A673 (cell line): ENCODE measurements around the gene TTC19.

Experiments
- EZH2 ChIP-seq: fragments of 200-600 bp; sonication (generic); IDR thresholded peaks from 2 replicates; pipeline ENCODE4 v1.6.1; 2017; ENCODE audit warnings: borderline replicate concordance, low read depth, mild to moderate bottlenecking, mixed read lengths, antibody characterized with exemption, low read length; ENCODE audit not compliant: poor library complexity, severe bottlenecking
- TF ChIP-seq, protein P1 (sequence below): fragments of 300-800, 200-600 bp; sonication (generic); conservative IDR thresholded peaks from 2 replicates; pipeline ENCODE4 v1.5.1; 2017; ENCODE audit warnings: low read depth, mild to moderate bottlenecking, antibody characterized with exemption, low read length, moderate library complexity, mixed read lengths

DNA sequence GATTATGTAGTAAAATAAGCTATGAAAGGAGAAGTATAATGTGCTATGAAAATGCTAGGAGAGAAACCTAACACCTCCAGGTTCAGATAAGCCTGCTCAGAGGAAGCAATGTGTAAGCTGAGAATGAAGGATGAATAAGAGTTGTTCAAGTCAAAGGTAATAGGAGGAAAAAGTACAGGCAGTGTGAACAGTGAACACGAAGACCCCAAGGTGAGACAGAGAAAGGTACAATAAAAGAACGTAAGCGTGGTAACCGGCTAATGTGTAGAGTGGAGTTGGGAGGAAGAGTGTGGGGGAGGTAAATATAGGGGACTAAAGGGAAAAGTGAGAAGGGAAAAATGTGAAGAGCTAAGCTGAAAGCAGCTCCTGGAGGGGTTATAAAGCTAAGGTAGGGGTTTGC, 74.2 kb downstream of the TTC19 start:
- TF ChIP-seq, protein P1, sequence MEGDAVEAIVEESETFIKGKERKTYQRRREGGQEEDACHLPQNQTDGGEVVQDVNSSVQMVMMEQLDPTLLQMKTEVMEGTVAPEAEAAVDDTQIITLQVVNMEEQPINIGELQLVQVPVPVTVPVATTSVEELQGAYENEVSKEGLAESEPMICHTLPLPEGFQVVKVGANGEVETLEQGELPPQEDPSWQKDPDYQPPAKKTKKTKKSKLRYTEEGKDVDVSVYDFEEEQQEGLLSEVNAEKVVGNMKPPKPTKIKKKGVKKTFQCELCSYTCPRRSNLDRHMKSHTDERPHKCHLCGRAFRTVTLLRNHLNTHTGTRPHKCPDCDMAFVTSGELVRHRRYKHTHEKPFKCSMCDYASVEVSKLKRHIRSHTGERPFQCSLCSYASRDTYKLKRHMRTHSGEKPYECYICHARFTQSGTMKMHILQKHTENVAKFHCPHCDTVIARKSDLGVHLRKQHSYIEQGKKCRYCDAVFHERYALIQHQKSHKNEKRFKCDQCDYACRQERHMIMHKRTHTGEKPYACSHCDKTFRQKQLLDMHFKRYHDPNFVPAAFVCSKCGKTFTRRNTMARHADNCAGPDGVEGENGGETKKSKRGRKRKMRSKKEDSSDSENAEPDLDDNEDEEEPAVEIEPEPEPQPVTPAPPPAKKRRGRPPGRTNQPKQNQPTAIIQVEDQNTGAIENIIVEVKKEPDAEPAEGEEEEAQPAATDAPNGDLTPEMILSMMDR, result no peak
- TF ChIP-seq EZH2, result no peak
